GM18511 (cell line): ENCODE data around the gene ODAPH.
"Not testable (repeated sequence)": the region's sequence is repeated elsewhere in the genome, so short reads cannot be mapped to it uniquely, and the experiment has no call there.

Experiments used
- ATAC-seq: cut with Tn5 transposase; IDR thresholded peaks from one replicate; pipeline ENCODE4 v1.9.1; 2021; ENCODE audit warnings: mild to moderate bottlenecking, moderate library complexity; ENCODE audit not compliant: unreplicated experiment

Gene ODAPH

DNA sequence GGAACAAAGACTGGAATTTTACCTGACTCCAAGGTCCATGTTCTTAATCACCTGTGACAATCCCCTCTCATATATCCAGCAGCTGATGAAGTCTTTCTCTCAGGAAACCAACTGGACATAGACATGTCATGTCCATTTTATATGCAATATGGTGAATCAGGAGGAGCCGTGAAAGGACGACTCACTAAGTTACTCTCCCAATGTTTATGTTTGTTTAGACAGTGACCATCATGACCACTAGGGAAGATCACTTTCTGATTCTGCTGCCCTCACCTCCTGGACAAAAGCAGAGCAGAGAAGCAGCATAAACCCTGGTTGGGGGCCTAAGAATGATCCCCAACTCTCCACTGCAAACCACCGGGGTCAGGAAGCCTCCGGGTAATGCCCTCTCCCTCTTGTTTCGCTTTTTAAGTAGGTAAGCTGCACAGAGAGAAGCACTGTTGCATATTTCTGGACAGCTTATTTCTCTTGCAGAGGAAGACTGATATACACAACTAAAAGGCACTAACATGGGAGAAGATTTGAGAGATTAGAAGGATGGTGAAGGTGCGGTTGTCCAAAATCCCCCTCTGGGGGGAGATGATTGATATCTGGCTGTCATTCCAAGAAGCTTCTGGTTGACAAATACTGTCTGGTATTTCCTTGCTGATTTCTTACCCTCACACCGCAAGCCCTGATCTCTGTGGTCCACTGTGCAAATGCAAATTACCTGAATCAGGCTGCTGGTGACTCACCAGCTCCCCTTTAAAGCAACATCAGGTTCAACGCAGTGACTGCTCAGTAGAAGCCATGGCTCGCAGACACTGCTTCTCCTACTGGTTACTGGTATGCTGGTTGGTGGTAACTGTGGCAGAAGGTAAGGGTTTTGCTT, at the start of gene ODAPH:
TSS of gene ODAPH (plus strand) at position 773 of the 871 bp plus-strand sequence. CDS start at position 790, 17 bp downstream.
- ATAC-seq = peak; percentile 99

- not testable (repeated sequence) for ATAC-seq
These were observed 46.3 kb upstream of the ODAPH start for GRCh38 chr4:75509592-75509991.

- ATAC-seq = no peak
These were observed 44.0 kb upstream of the ODAPH start for GRCh38 chr4:75511841-75512240.

- ATAC-seq = no peak
These were observed 43.3 kb upstream of the ODAPH start for GRCh38 chr4:75512386-75513211.

DNA sequence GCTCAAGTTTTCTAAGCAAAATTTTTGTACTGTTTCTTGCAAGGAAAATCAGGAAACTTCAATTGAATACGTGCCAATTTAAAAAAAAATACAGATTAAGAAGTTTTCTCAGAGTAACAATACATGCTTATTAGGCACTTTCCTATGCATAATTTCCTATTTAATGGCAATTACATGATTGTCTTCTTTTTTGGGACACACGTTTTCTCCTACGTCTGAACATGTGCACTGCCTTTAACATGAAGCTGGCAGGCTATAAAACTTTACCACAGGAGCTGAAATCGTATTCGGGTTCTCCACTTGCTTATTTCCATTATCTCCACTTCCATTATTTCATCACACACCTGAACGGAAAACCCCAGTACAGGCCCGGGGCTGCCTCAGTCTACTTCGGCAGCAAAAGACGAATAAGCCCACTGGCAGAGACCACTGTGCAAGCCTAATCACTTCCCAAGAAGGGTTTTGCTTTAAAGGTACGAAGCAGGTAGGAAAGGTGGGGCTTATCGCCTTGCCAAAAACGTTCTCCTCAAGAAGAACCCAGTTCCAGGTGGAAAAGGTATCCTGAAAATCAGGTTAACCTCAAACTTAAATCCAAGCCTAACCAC, 42.2 kb upstream of the ODAPH start:
- ATAC-seq = peak; percentile 2

DNA sequence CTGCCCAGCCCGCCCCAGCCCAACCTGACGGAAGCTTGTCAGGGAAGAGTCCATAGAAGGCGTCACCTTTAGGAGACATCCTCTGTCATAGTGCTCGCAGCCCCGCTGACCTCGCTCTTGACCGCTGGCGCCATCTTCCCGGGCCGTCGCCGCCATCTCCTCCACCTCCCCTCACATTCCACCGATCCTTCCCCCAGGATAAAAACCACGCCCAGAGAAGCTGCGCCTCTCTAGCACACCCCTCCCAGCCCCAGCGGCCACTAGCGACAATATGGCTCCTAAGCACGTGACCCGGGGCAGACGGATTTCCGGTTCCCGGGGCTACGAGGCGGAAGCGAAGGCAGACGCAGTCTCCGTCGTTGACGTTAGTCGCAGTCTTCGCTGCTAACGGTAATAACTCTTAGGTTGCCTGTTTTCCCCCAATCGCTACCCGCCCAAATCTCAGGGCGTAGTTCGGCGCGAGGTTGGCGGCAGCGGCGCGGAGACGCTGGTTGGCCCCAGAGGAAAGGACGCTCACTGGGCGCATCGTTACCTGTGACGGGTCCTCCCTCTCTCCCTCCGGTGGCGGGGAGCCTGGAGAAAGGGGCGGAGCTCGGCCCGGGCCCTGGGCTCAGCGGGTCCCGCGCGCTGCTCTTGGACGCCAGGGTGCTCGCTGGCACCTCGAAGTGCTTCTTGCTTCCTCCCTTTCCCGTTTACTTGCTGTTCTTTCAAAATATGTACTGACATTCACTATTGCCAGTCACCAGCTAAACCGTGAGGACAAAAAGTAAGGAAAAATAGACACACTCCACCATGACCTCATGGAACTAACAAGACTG, 41.5 kb upstream of the ODAPH start, which contains the start of the genes RCHY1 and THAP6:
TSS of gene RCHY1 (minus strand) at position 273 of the 818 bp plus-strand sequence. CDS start at position 156, 117 bp downstream.
TSS of gene THAP6 (plus strand) at position 343 of the 818 bp plus-strand sequence. CDS start 980 bp downstream, outside the sequence.
- ATAC-seq = peak; percentile 96

- no peak for ATAC-seq
These were observed 40.8 kb upstream of the ODAPH start for GRCh38 chr4:75514949-75515612.

- ATAC-seq = no peak
These were observed 39.7 kb upstream of the ODAPH start for GRCh38 chr4:75516144-75516543.

DNA sequence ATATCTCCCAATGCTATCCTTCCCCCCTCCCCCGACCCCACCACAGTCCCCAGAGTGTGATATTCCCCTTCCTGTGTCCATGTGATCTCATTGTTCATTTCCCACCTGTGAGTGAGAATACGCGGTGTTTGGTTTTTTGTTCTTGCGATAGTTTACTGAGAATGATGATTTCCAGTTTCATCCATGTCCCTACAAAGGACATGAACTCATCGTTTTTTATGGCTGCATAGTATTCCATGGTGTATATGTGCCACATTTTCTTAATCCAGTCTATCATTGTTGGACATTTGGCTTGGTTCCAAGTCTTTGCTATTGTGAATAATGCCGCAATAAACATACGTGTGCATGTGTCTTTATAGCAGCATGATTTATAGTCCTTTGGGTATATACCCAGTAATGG, 36.4 kb upstream of the ODAPH start:
- ATAC-seq = not testable (repeated sequence)

- no peak for ATAC-seq
These were observed 30.8 kb upstream of the ODAPH start for GRCh38 chr4:75525086-75525485.

DNA sequence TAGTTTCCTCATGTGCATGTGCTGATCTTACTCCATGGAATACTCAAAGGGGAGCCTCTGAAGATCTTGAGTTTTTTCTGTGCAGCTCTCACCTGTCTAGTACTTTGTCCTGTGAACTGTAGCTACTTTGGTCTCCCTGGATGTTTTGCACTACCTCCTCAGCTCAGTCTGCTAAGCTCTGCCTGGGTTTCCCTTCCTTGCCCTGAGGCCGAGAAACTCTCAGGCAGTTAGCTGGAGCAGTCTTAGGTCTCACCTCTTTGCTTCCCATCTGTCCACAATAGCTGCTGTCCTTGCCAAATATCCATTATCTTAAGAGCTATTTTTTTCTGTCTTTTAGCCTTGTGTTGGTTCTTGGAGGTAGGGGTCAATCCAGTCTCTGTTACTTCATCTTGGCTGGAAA, 30.0 kb upstream of the ODAPH start:
- no peak for ATAC-seq

GRCh38 chr4:75527482-75527881, 28.4 kb upstream of the ODAPH start:
- no peak for ATAC-seq

DNA sequence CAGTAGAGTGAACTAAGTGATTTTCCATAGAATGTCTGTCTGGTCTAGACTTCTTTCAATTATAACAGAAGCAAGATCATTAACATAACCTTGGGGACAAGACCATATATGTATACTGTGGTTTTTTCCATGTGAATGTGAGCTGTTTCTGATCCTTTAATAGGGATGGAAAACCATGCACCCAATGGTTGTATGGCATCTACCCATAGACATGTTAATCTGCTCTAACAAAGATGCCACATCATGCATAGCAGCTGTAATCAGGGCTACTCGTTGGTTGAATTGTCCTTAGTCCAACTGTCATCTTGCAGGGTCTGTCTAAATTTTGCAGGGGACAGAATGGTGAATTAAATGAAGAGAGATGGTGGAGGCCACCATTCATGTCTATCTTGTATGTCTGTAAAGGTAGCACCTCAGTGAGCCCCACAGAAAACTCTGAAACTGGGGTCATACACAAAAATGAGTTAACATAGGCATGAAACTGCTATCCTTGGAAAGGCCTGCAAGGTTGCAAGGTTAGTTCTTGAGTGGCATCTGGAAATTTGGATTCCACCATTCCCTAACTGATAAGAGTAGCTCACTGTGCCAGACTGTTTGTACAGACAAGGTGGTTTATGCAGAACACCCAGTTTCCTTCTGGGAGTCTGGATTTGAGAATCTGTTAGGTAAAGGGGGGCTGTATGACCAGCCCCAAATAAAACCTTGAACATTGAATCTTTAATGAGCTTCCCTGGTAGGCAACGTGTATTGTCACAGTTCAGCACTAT, 25.1 kb upstream of the ODAPH start:
- ATAC-seq = no peak

GRCh38 chr4:75531536-75532143, 24.2 kb upstream of the ODAPH start:
- not testable (repeated sequence) for ATAC-seq

- ATAC-seq = not testable (repeated sequence)
These were observed 22.5 kb upstream of the ODAPH start for GRCh38 chr4:75533339-75533887.

GRCh38 chr4:75533926-75534325, 21.9 kb upstream of the ODAPH start:
- ATAC-seq = not testable (repeated sequence)

- ATAC-seq = not testable (repeated sequence)
These were observed 18.6 kb upstream of the ODAPH start for GRCh38 chr4:75537308-75537707.

DNA sequence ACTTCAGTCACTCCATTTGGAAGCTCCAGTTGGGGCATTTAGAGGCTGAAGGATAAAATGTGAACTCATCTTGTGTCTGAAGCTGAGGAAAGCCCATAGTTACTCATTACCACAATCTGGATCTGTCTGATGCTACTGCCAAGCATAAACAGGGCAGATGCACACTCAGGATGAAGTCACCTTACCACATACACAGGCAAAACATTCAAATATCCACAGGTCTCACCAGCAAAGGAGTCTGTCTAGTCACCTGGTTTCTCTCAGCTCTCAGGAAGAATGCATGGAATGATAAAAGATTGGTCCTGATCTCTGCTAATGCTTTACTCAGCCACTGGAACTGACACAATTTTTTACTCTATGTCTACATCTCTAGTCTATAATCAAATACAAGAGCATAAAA, 13.0 kb upstream of the ODAPH start:
- ATAC-seq = no peak
